SU-DHL-6 (cell line): Measurements from ENCODE around the gene ZNF304.

Experiments
- H2AFZ ChIP-seq: fragments of 200-600 bp; sonication (generic); 2 replicates; pipeline ENCODE4 v1.6.1; 2014; ENCODE audit warnings: low read depth, mild to moderate bottlenecking, moderate library complexity, mixed read lengths, antibody characterized with exemption, low read length; ENCODE audit not compliant: severe bottlenecking
- H3F3A ChIP-seq: fragments of 200-600 bp; shearing (Covaris generic); 2 replicates; pipeline ENCODE4 v1.6.0; 2016; ENCODE audit warnings: antibody characterized with exemption, mild to moderate bottlenecking; ENCODE audit not compliant: insufficient read depth
- H3K27ac ChIP-seq: fragments of 200-600 bp; sonication (generic); 2 replicates; pipeline ENCODE4 v1.5.1; 2016; ENCODE audit warnings: low read depth, mild to moderate bottlenecking, low read length, moderate library complexity, mixed read lengths
- H3K27me3 ChIP-seq: fragments of 200-600 bp; sonication (generic), shearing (Covaris generic); 2 replicates; pipeline ENCODE4 v1.6.0; 2014; ENCODE audit warnings: mild to moderate bottlenecking, low read length
- H3K36me3 ChIP-seq: fragments of 200-600 bp; sonication (generic); 2 replicates; pipeline ENCODE4 v1.6.1; 2014; ENCODE audit warnings: mild to moderate bottlenecking, low read length, mixed read lengths
- H3K4me2 ChIP-seq: fragments of 300-600, 200-600 bp; shearing (Covaris generic), sonication (generic); 2 replicates; pipeline ENCODE4 v1.6.0; 2014; ENCODE audit warnings: low read length, low read depth, mild to moderate bottlenecking; ENCODE audit not compliant: poor library complexity, severe bottlenecking
- H3K4me3 ChIP-seq: fragments of 200-600 bp; sonication (generic); 2 replicates; pipeline ENCODE4 v1.5.1; 2014; ENCODE audit warnings: antibody characterized with exemption, low read length, mild to moderate bottlenecking, mixed read lengths; ENCODE audit not compliant: insufficient read depth, poor library complexity, severe bottlenecking
- H3K79me2 ChIP-seq: fragments of 200-600 bp; sonication (generic); 2 replicates; pipeline ENCODE4 v1.6.1; 2014; ENCODE audit warnings: mild to moderate bottlenecking, low read length, moderate library complexity; ENCODE audit not compliant: insufficient read depth
- H3K9ac ChIP-seq: fragments of 200-600 bp; sonication (generic); 2 replicates; pipeline ENCODE4 v1.7.0; 2014; ENCODE audit warnings: mild to moderate bottlenecking, low read length
- H3K9me2 ChIP-seq: fragments of 200-600 bp; sonication (generic); replicated peaks from 2 replicates; pipeline ENCODE4 v1.6.1; 2014; ENCODE audit warnings: low read length; ENCODE audit not compliant: insufficient read depth
- H3K9me3 ChIP-seq: fragments of 200-600 bp; sonication (generic); 2 replicates; pipeline ENCODE4 v1.6.1; 2014; ENCODE audit warnings: low read length, mixed read lengths; ENCODE audit not compliant: insufficient read depth
- H4K20me1 ChIP-seq: fragments of 200-600 bp; sonication (generic); 2 replicates; pipeline ENCODE4 v1.6.1; 2014; ENCODE audit warnings: low read depth, mild to moderate bottlenecking, antibody characterized with exemption, low read length, moderate library complexity, mixed read lengths
- EZH2phosphoT487 ChIP-seq: fragments of 200-600 bp; sonication (generic), shearing (Covaris generic); conservative IDR thresholded peaks from 2 replicates; pipeline ENCODE4 v1.6.1; 2018; ENCODE audit warnings: mild to moderate bottlenecking, antibody characterized with exemption, low read length, moderate library complexity, mixed read lengths
- TF ChIP-seq, protein P1 (sequence below): fragments of 200-600 bp; sonication (generic); IDR thresholded peaks from one replicate; pipeline ENCODE4 v1.5.1; 2017; ENCODE audit warnings: antibody characterized with exemption, mild to moderate bottlenecking, low read length, moderate library complexity; ENCODE audit not compliant: insufficient read depth, poor library complexity, severe bottlenecking

ZNF304 gene

GRCh38 chr19:57395710-57396109 lies 44.6 kb downstream of the ZNF304 start:
- Histone ChIP-seq H4K20me1 (no peaks in the 10 kb centered on the region), H3F3A (no peaks in the 10 kb centered on the region), H3K4me3 (no peak overlapping the region), H3K9me3 (0 out of 2 replicates have a peak, but pooled peaks cover 7% of the 10 kb centered on the region), H3K79me2 (peaks cover 35% of the 10 kb centered on the region), H3K36me3 (peaks cover 31% of the 10 kb centered on the region), H3K4me2 (no peak overlapping the region), H3K27ac (no peak overlapping the region), H3K9ac (no peak overlapping the region), H3K9me2 (no peaks in the 10 kb centered on the region), H3K27me3 (no peaks in the 10 kb centered on the region), H2AFZ (no peak overlapping the region)
- no peak for TF ChIP-seq EZH2phosphoT487
- TF ChIP-seq, protein P1, sequence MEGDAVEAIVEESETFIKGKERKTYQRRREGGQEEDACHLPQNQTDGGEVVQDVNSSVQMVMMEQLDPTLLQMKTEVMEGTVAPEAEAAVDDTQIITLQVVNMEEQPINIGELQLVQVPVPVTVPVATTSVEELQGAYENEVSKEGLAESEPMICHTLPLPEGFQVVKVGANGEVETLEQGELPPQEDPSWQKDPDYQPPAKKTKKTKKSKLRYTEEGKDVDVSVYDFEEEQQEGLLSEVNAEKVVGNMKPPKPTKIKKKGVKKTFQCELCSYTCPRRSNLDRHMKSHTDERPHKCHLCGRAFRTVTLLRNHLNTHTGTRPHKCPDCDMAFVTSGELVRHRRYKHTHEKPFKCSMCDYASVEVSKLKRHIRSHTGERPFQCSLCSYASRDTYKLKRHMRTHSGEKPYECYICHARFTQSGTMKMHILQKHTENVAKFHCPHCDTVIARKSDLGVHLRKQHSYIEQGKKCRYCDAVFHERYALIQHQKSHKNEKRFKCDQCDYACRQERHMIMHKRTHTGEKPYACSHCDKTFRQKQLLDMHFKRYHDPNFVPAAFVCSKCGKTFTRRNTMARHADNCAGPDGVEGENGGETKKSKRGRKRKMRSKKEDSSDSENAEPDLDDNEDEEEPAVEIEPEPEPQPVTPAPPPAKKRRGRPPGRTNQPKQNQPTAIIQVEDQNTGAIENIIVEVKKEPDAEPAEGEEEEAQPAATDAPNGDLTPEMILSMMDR = no peak

GRCh38 chr19:57398868-57399267 lies 47.8 kb downstream of the ZNF304 start:
- peaks cover 8% of the 10 kb centered on the region for H3K79me2 ChIP-seq
- no peaks in the 10 kb centered on the region for H3K9me2 ChIP-seq

DNA sequence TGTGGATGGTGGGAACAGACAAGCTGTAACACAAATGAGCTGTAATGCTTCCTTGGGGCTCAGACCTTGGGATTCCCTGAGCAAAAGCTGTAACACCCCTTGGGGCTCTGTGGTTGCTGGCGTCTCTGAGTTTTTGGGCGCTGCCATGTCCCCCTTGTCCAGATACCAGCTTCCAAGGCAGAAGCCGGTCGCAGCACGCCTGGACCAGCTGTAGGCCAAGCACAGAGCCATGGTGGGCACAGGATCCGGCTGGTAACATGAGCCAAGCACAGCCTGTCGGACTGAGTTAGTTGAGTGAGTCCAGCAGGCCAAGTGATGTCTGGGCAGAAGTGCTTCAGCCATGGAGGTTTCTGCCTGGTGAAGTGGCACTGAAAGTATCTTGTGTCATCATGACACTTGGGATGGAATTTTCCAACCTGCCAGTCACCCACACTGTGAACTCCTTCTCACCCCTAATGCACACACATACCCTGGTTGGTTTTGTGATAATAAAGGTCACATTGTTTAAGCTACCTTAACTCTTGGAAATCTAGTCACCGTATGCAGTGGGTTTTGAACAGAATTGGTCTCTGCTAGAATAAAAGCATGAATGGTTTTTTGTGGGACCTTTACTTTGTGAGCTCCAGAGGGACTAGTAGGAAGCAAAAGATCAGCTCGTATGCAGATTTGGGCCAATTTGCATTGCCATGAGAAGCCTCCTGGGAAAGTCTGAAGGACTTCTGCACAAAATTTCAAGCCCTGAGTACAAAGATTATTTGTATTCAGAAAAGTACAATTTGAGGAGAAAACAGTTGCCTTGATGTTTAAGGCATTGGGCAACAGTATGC lies 52.9 kb downstream of the ZNF304 start:
- H3K4me2 ChIP-seq = no peak overlapping the region
- H3K79me2 ChIP-seq = no peaks in the 10 kb centered on the region
- no peaks in the 10 kb centered on the region for H3K27me3 ChIP-seq
- H3K9me2 ChIP-seq = no peaks in the 10 kb centered on the region
- H3K4me3 ChIP-seq = no peak overlapping the region
- H3K9ac ChIP-seq = no peak overlapping the region
- no peaks in the 10 kb centered on the region for H4K20me1 ChIP-seq
- no peak overlapping the region for H3K27ac ChIP-seq
- H2AFZ ChIP-seq = no peak overlapping the region
- H3F3A ChIP-seq = no peaks in the 10 kb centered on the region
- TF ChIP-seq, protein P1 = no peak
- no peak for TF ChIP-seq EZH2phosphoT487
- H3K36me3 ChIP-seq = peaks cover 12% of the 10 kb centered on the region
- peaks cover 12% of the 10 kb centered on the region; the same call in 1 of the 2 replicates for H3K9me3 ChIP-seq

More at GRCh38 chr19:57398868-57399267, 47.8 kb downstream of the ZNF304 start:
- Histone ChIP-seq H3K9ac (no peak overlapping the region), H3K27me3 (no peaks in the 10 kb centered on the region), H2AFZ (no peak overlapping the region), H3K4me3 (no peak overlapping the region), H3K27ac (no peak overlapping the region), H3K36me3 (peaks cover 31% of the 10 kb centered on the region), H3K9me3 (peaks cover 18% of the 10 kb centered on the region; the same call in 1 of the 2 replicates), H3F3A (no peaks in the 10 kb centered on the region), H4K20me1 (no peaks in the 10 kb centered on the region), H3K4me2 (no peak overlapping the region)
- TF ChIP-seq EZH2phosphoT487 = no peak
- TF ChIP-seq, protein P1 = no peak
